ENCODE results near the gene EDN2.

Gene EDN2

DNA sequence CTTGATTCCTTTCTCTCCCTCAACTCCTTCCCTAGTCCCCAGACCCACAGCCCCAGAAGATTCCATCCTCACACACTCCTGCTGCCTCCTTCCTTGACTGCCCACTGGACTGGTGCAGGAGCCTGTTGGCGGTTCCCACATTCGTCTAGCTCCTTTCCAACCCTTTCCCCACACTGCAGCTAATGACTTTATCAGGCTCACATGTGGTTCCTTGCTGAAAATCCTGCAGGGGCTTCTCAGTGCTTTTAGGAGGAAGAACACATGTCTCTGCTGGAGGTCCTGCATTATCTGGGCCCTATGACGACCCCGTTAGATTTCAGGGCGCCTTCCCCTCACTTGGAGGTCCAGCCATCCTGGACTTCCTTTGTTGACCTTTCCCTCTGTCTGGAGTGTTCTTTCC, 50.2 kb downstream of the EDN2 start:
- H3K27me3 ChIP-seq: peaks cover 55% of the 10 kb centered on the region
- H3K9me3 ChIP-seq: no peaks in the 10 kb centered on the region
- H3K27ac ChIP-seq: no peak overlapping the region
- H3K36me3 ChIP-seq: no peaks in the 10 kb centered on the region
- H3K4me3 ChIP-seq (ENCODE audit: low read depth in 1 of 2, low read length in 1 of 2): no peak overlapping the region
- TF ChIP-seq, protein P1, sequence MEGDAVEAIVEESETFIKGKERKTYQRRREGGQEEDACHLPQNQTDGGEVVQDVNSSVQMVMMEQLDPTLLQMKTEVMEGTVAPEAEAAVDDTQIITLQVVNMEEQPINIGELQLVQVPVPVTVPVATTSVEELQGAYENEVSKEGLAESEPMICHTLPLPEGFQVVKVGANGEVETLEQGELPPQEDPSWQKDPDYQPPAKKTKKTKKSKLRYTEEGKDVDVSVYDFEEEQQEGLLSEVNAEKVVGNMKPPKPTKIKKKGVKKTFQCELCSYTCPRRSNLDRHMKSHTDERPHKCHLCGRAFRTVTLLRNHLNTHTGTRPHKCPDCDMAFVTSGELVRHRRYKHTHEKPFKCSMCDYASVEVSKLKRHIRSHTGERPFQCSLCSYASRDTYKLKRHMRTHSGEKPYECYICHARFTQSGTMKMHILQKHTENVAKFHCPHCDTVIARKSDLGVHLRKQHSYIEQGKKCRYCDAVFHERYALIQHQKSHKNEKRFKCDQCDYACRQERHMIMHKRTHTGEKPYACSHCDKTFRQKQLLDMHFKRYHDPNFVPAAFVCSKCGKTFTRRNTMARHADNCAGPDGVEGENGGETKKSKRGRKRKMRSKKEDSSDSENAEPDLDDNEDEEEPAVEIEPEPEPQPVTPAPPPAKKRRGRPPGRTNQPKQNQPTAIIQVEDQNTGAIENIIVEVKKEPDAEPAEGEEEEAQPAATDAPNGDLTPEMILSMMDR (IDR thresholded peaks at IDR 0.05): no peak
- H3K4me1 ChIP-seq (ENCODE audit: control insufficient read depth in 1 of 2, insufficient read depth in 1 of 2, low read depth in 1 of 2, low read length in 1 of 2): peaks cover 3 to 4% of the 10 kb centered on the region in 2 experiments

DNA sequence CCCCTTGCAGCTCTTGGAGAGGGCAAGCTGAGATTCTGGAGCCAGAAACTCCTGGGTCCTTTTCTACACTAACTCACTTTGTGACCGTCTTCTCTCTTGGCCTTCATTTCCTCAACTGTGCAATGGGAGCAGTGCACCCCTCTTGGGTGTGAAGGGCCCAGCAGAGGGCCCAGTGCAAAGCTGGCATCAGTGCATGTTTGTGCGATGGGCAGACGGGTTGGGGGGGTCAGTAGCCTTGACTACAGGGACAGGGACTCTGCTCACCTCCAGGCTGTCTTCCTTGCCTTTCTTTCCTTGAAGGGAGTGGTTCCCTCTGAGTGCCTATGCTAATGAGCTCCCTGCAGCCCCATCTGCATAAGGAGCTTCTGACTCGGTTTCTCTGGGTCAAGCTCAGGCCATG, 51.0 kb downstream of the EDN2 start:
- H3K27me3 ChIP-seq: peaks cover 48% of the 10 kb centered on the region
- TF ChIP-seq, protein P1 (IDR thresholded peaks at IDR 0.05): no peak
- H3K4me1 ChIP-seq (ENCODE audit: control insufficient read depth in 1 of 2, insufficient read depth in 1 of 2, low read depth in 1 of 2, low read length in 1 of 2): peaks cover 11 to 12% of the 10 kb centered on the region in 2 experiments

DNA sequence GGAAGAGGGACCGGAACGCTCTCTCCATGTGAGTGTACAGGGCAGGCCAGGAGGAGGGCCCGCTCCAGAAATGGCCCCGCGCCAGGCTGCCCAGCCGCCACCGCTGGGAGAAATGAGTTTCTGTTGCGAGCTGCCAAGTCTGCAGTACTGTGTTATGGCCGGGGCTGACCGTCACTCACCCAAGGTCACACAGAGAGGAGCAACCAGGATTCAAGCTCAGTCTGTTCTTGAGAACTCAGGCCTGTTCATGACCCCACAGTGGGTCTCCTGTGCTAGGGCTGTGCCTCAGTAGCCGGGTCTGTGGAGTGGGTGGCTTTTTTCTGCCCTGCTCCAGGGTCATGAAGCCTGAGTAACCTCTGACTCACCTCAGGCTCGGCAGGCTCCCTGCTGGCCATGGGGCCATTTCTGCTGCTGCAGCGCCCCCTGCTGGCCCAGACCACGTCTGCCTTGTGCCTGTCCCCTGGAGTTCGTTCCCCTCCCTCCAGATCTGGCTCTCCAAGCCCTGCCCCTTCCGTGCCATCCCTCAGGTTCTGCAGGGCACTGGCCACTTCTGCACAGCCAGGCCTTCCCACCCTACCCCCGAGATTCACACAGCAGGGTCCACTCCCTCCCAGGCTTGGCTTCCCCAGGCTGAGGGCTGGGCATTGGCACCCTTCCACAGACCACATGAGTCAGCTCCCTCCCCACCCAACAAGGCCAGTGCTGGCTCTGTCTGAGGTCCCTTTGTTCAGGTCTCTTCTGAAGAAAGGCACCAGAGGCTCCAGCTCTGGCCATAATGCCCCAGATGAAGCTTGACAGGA, 51.8 kb downstream of the EDN2 start:
- Histone ChIP-seq H3K27ac (no peak overlapping the region), H3K9me3 (no peaks in the 10 kb centered on the region), H3K36me3 (no peaks in the 10 kb centered on the region), H3K27me3 (peaks cover 43% of the 10 kb centered on the region), H3K4me1 (ENCODE audit: control insufficient read depth in 1 of 2, insufficient read depth in 1 of 2, low read depth in 1 of 2, low read length in 1 of 2) (peaks cover 20% of the 10 kb centered on the region in 2 experiments), H3K4me3 (ENCODE audit: low read depth in 1 of 2, low read length in 1 of 2) (no peak overlapping the region)
- TF ChIP-seq, protein P1 (IDR thresholded peaks at IDR 0.05): peak; percentile 81

More for the DNA sequence above, 51.0 kb downstream of the EDN2 start:
- Histone ChIP-seq H3K36me3 (no peaks in the 10 kb centered on the region), H3K4me3 (ENCODE audit: low read depth in 1 of 2, low read length in 1 of 2) (no peak overlapping the region), H3K9me3 (no peaks in the 10 kb centered on the region), H3K27ac (no peak overlapping the region)

DNA sequence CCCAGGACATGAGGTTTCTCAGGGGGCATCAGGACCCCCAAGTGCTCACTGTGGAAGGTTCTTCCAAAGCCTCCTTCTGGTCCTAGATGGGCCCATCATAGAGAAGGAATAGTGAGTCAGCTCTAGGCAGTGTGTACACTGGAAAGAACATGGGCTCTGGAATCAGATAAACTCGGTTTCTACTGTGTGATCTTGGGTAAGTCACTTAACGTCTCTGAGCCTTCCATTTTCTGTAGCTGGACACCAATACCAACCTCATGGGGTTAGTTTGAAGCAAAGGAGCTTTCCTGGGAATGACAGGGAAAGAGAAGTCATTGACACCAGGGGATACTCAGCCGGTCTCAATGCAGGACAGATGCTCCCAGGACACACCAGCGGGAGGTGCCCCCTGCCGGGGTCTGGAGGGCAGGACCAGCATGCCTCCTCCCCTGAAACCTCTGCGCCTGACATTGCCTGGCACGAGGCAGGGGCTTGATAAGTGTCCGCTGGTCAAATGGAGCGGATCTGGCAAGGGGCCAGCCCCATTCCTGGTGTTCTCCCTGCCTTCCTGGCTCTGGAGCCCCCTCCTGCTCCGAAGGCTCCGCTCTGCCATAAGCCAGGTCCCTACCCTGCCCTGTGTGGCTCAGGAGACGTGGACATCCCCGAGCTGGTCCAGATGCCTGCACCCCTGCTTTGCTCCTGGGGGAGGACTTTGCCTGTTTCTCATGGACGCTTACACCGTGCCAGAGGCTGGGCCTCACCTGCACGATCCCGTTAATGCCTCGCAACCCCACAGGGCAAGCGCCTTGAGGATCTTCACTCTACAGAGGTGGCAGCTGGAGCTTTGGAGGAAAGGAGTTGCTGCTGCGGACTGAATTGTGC, 52.8 kb downstream of the EDN2 start:
- TF ChIP-seq, protein P1 (IDR thresholded peaks at IDR 0.05): no peak
- Histone ChIP-seq H3K9me3 (no peaks in the 10 kb centered on the region), H3K27me3 (peaks cover 34% of the 10 kb centered on the region), H3K36me3 (no peaks in the 10 kb centered on the region), H3K27ac (no peak overlapping the region), H3K4me3 (ENCODE audit: low read depth in 1 of 2, low read length in 1 of 2) (no peak overlapping the region), H3K4me1 (ENCODE audit: control insufficient read depth in 1 of 2, insufficient read depth in 1 of 2, low read depth in 1 of 2, low read length in 1 of 2) (peaks cover 24 to 25% of the 10 kb centered on the region in 2 experiments)

DNA sequence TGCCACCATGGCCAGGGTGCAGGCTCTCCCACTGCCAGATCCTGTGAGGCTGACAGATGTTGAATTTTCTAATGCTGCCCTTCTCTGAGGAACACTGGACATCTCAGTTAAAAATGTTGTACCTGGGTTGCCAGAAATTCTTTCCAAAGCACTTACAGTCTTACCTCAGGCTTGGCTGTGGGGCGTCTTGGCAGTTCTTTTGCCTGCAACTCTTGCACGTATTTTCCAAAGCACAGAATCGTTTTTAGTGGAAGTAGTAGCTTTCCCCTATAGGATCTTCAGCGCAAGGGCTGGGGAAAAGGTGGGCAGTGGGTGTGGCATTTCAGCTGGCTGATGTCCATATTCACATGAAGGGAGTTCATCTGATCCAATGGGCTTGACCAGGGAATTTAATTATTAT, 53.9 kb downstream of the EDN2 start:
- TF ChIP-seq, protein P1 (IDR thresholded peaks at IDR 0.05): no peak
- Histone ChIP-seq H3K9me3 (no peaks in the 10 kb centered on the region), H3K27me3 (peaks cover 22% of the 10 kb centered on the region), H3K27ac (no peak overlapping the region), H3K36me3 (no peaks in the 10 kb centered on the region), H3K4me3 (ENCODE audit: low read depth in 1 of 2, low read length in 1 of 2) (no peak overlapping the region), H3K4me1 (ENCODE audit: control insufficient read depth in 1 of 2, insufficient read depth in 1 of 2, low read depth in 1 of 2, low read length in 1 of 2) (peaks cover 24 to 25% of the 10 kb centered on the region in 2 experiments)
